Heart right ventricle (tissue), 16 donors: ENCODE data around the gene DCTD. TPM values are rescaled to one million over a fixed set of nuclear protein-coding genes. Genes with fewer than 3 reads are reported as not detected.

Source experiments
- ATAC-seq, 8 donors: fragments of 200-7000 bp; cut with Tn5 transposase; one replicate each; pipeline ENCODE4 v1.9.1; 2020; ENCODE audit warnings: mild to moderate bottlenecking in 8 of 8, moderate library complexity in 8 of 8, moderate number of reproducible peaks in 1 of 8
- DNase-seq, 2 donors: peaks; one replicate each; pipeline ENCODE4 v3.0.0-alpha.2; 2020
- H3K27ac ChIP-seq, 10 donors: fragments of 200-600 bp; sonication (generic) in 2 of 10; one replicate each; pipeline versions ENCODE4 v1.5.0 to v1.8.0; 2020 to 2022; ENCODE audit warnings: mild to moderate bottlenecking in 3 of 10
- H3K27me3 ChIP-seq, 7 donors: fragments of 200-600 bp; one replicate each; pipeline ENCODE4 v1.8.0; 2021 to 2022; ENCODE audit warnings: mild to moderate bottlenecking in 2 of 7
- H3K36me3 ChIP-seq, 9 donors: fragments of 200-600 bp; sonication (generic) in 1 of 9; one replicate each; pipeline versions ENCODE4 v1.5.0 to v1.8.0; 2020 to 2022; ENCODE audit warnings: mild to moderate bottlenecking in 2 of 9
- H3K4me1 ChIP-seq, 9 donors: fragments of 200-600 bp; sonication (generic) in 1 of 9; one replicate each; pipeline versions ENCODE4 v1.5.0 to v1.8.0; 2020 to 2022; ENCODE audit warnings: mild to moderate bottlenecking in 4 of 9
- H3K4me3 ChIP-seq, 10 donors: fragments of 200-600 bp; sonication (generic) in 2 of 10; one replicate each; pipeline versions ENCODE4 v1.5.0 to v1.8.0; 2020 to 2022; ENCODE audit warnings: mild to moderate bottlenecking in 7 of 10, moderate library complexity in 2 of 10
- H3K9me3 ChIP-seq, 11 donors: fragments of 200-600 bp in 10 of 11; sonication (generic) in 2 of 11; one replicate each; pipeline versions ENCODE4 v1.5.0 to v1.8.0; 2013 to 2022; ENCODE audit warnings: mild to moderate bottlenecking in 2 of 11, control low read depth in 1 of 11, moderate library complexity in 1 of 11
- CTCF ChIP-seq, 9 donors: fragments of 200-600 bp; sonication (generic) in 2 of 9; IDR thresholded peaks; one replicate each; pipeline versions ENCODE4 v1.5.0 to v1.8.0; 2021 to 2022; ENCODE audit warnings: antibody characterized with exemption in 9 of 9, mild to moderate bottlenecking in 5 of 9, moderate library complexity in 1 of 9
- WGBS, 2 donors: extraction: QIAGEN DNeasy Blood & Tissue Kit; methylation state at CpG; one replicate each; pipeline ENCODE4 v1.1.7; 2013; ENCODE audit warnings: inconsistent platforms in 1 of 2; 5-methylcytosine and 5-hydroxymethylcytosine counted together
- intact Hi-C, 10 donors: fragments of 100-400 bp; cut with DNase I; formaldehyde crosslinking; loops; one replicate each; pipeline versions ENCODE4 v1.11.1 to v1.14.2; 2022
- polyA plus RNA-seq, 2 donors: library from polyadenylated mRNA; stranded (reverse); fragments of 200-250 nt; gene quantifications; one replicate each; pipeline ENCODE4 v1.2.3, GENCODE V29; 2013
- total RNA-seq, 10 donors: library from RNA; stranded (reverse); fragmentation: NEBNext Ultra II Directional in 3 of 10; extraction: Animal tissue kit (Norgen Biotek cat#: 25700) in 3 of 10; gene quantifications; one replicate each; pipeline versions ENCODE4 v1.2.1 to v1.2.4, GENCODE V29; 2021 to 2023
- donor health status: Arrhythmogenic right ventricular cardiomyopathy.
- donor health status: ischemic (EF 13 %, LVEDD 7.1; RV severe dilation, severe dysfunction).
- donor health status: healthy with polysubstance abuse.
- donor health status: DM: no; HTN: yes; CAD: no.
- donor health status: DM: no; HTN: no; CAD: no.
- donor health status: ischemic (EF 25% LVEDD 6.9; RV normal size, moderate dysfunction).
- donor health status: ischemic (EF 25% LVEDD 5.7; RV mildly dilated, moderate dysfunction).
- donor health status: healthy.
- donor health status: DM: yes; HTN: yes; CAD: no.
- donor health status: Ischemic cardiomyopathy.
- donor health status: ischemic (EF 35%, LVEDD 5.7; RV mildly dilated, moderate dysfunction).
- donor health status: nonischemic (EF 11% LVEDD 7.7; RV severe dilation, severe dysfunction).
- donor health status: DM: yes; HTN: yes; CAD: no.
- donor health status: PGD.
- donor health status: ischemic (EF 29% LVEDD 5.4; RV normal size, mild dysfunction).
- donor health status: nonischemic (EF 23%, LVEDD 6.1; RV moderate dilation, normal function).

DCTD gene
- total and polyA plus RNA-seq, 12 donors, result 16.8 to 53.1 (median 38.5) TPM

DNA sequence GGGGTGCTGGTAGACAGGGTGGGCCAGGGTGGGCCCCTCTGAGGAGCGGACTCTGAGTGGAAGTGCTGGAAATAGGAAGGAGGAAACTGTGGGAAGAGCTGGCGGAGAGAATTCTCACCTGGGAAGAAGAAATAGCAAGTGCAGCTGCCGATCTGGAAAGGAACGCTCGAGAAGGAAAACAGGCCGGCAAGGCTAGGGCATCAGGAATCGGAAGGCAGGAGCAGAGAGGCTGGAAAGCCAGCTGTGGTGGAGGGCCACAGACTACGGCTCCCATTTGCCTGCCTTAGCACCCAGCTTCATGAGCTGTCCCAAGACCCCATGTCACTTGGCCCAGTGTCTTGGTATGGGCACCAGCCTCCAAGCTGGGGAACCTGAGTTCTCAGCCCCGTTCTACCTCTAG, 37.3 kb downstream of the DCTD start:
- H3K4me1 ChIP-seq, result peaks cover 0 to 19% (median 5%) of the 10 kb centered on the region in 9 donors
- no peak for TF ChIP-seq CTCF (IDR thresholded peaks at IDR 0.05)
- peak in 2 of 8 donors; percentile 21 to 33 for ATAC-seq
- WGBS, 2 donors, result 87% methylated on average over 9 of the region's 9 CpGs
- H3K36me3 ChIP-seq, result peaks cover 0 to 23% (median 0%) of the 10 kb centered on the region in 9 donors
- H3K27ac ChIP-seq, result no peak overlapping the region
- intact Hi-C loops, result no loop called here
- H3K9me3 ChIP-seq, result peaks cover 0 to 9% (median under 1%) of the 10 kb centered on the region in 11 donors
- DNase-seq, result no peak
- no peaks in the 10 kb centered on the region for H3K27me3 ChIP-seq
- no peak overlapping the region for H3K4me3 ChIP-seq

GRCh38 chr4:182878633-182879495, 38.3 kb downstream of the DCTD start:
- intact Hi-C loops, result no loop called here
- TF ChIP-seq CTCF (IDR thresholded peaks at IDR 0.05), result no peak
- Histone ChIP-seq H3K27ac (no peak overlapping the region), H3K4me3 (no peak overlapping the region), H3K9me3 (no peaks in the 10 kb centered on the region), H3K36me3 (peaks cover 0 to 14% (median 0%) of the 10 kb centered on the region in 9 donors), H3K27me3 (no peaks in the 10 kb centered on the region), H3K4me1 (peaks cover 0 to 19% (median 5%) of the 10 kb centered on the region in 9 donors)
- DNase-seq, result no peak
- WGBS, 2 donors, result 78 to 93% methylated on average over 16 of the region's 16 CpGs
- no peak for ATAC-seq

GRCh38 chr4:182877326-182877883, 39.8 kb downstream of the DCTD start:
- no peak overlapping the region for H3K4me3 ChIP-seq
- H3K36me3 ChIP-seq, result peaks cover 0 to 14% (median 0%) of the 10 kb centered on the region in 9 donors
- no peaks in the 10 kb centered on the region for H3K27me3 ChIP-seq
- H3K27ac ChIP-seq, result no peak overlapping the region
- H3K4me1 ChIP-seq, result peaks cover 0 to 19% (median 5%) of the 10 kb centered on the region in 9 donors
- no peak for TF ChIP-seq CTCF (IDR thresholded peaks at IDR 0.05)
- ATAC-seq (no peak), DNase-seq (no peak)
- H3K9me3 ChIP-seq, result no peaks in the 10 kb centered on the region
- 91 to 99% methylated on average over 9 of the region's 9 CpGs for WGBS, 2 donors
- intact Hi-C loops, result no loop called here

DNA sequence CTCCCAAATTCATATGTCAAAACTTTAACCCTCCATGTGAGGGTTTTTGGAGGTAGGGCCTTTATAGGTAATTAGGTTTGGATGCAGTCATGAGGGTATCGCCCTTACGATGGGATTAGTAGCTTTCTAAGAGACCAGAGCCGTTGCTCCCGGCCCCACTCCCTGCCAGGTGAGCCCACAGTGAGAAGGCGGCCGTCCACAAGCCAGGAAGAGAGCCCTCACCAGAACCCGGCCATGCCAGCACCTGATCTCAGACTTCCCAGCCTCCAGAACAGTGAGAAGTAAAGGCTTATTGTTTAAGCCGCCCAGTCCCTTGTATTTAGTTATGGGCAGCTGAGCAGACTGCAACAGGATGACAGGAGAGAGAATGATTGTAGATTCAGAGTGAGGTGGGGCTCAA, 40.8 kb downstream of the DCTD start:
- H3K27ac ChIP-seq, result no peak overlapping the region
- intact Hi-C loops, result no loop called here
- H3K36me3 ChIP-seq, result peaks cover 0 to 14% (median 0%) of the 10 kb centered on the region in 9 donors
- ATAC-seq (no peak), DNase-seq (no peak)
- TF ChIP-seq CTCF (IDR thresholded peaks at IDR 0.05), result no peak
- H3K9me3 ChIP-seq, result no peaks in the 10 kb centered on the region
- WGBS, 2 donors, result 90 to 100% methylated on average over 8 of the region's 8 CpGs
- peaks cover 0 to 13% (median 5%) of the 10 kb centered on the region in 9 donors for H3K4me1 ChIP-seq
- H3K4me3 ChIP-seq, result no peak overlapping the region
- H3K27me3 ChIP-seq, result no peaks in the 10 kb centered on the region
